Endometrial microvascular endothelial cells (primary cell): ENCODE measurements around the gene CS. TPM values are rescaled to one million over a fixed set of nuclear protein-coding genes. Genes with fewer than 3 reads are reported as not detected.
"Not testable (repeated sequence)": the region's sequence is repeated elsewhere in the genome, so short reads cannot be mapped to it uniquely, and the experiment has no call there.

Source experiments
- in situ Hi-C: cut with HindIII; loops from 2 replicates; pipeline ENCODE4 v1.10.0; 2017; ENCODE audit warnings: low sequenced_read_pairs, low pct_unique_long_range_greater_than_20kb; ENCODE audit errors: inconsistent ontology term
- total RNA-seq: library from RNA; depleted of rRNA; stranded (reverse); fragments of >200 nt; gene quantifications from one replicate; pipeline ENCODE4 v1.2.3, GENCODE V29; 2015; ENCODE audit errors: inconsistent ontology term

The CS gene
- 257 TPM for total RNA-seq

DNA sequence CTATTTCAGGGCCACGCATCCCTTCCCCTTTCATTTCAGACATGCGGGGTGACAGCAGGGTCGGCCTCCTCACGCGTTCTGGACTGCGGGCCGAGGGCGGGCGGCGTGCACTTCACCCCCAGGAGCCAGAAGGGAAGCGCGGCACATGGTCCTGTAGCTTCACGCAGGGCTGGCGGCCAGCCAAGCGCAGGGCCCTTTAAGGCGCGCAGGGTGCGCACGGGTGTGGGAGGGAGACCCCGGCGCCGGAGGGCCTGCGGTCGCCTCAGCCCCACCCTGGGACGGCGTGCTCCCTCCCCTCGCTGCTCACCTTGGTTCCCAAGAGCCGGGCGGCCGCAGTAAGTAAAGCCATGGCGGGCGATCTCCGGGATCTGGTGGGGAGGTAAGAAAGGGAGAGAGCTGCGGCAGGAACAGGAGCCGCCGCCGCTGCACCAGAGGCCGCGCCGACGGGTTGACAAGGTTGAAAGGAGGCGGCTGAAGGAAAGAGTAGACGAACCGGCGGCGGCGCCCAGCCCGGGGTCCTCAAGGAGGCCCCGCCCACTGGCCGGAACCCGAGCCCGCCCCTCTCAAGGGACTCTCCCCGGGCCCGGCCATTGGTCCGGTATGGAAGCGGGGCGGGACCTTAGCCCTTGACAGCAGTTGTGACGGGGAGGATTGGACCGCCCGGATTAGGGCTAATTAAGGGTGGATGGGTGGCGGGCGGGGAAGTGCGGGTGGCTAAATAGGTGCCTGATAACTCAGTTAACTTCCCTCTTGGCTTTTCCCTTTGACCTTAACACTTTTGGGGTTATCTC is at the start of gene CS:
CS (minus strand) TSS at position 478 of the 791 bp plus-strand sequence; CDS start at position 349, 129 bp downstream.
- in situ Hi-C loops = no loop called here

DNA sequence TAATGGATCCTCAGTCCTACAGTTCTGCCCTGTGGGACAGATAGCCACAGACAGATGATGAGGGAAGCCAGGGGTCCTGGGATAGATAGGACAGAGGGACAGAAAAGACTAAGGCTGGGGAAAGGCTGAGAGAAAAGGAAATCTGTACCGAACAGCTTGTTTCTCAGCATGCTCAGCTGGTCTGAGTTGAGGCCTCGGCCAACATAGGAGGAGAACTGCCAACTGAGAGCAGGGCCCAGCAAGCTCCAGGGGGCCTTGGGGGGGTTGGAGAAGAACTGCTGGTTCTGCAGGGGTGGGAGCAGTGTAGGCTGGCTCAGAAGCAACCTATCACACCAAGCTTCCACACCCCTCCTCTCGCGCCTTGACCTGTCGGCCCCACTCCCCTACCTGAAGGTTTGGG is 48.6 kb upstream of the CS start:
- in situ Hi-C loops = no loop called here

DNA sequence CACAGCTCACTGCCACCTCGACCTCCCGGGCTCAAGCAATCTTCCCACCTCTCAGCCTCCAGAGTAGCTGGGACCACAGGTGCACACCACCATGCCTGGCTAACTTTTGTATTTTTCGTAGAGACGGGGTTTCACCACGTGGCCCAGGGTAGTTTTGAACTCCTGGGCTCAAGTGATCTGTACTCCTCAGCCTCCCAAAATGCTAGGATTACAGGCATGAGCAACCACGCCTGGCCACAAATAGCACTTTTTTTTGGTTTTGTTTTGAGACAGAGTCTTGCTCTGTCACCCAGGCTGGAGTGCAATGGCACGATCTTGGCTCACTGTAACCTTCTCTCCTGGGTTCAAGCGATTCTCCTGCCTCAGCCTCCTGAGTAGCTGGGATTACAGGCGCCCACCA is 47.1 kb upstream of the CS start:
- in situ Hi-C loops = not testable (repeated sequence)

DNA sequence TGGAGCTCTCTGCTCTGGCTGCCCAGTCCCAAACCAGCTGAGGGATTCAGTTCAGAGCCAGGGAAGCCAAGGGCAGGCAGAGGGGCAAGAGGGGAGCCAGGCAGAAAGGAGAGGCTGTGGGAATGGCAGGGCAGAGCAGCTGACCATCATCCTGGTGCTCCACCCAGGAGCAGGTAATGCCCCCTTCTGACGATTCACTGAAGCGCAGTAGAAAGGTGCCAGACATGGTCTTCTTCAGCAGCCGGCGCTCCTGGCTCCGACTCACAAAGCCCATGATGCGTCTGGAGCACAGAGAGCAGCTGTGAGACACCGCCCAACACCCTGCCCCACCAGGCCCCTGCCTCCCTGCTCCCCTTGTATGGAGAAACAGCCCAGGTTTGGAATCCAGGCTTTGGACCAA is 46.5 kb upstream of the CS start:
- in situ Hi-C loops = no loop called here

DNA sequence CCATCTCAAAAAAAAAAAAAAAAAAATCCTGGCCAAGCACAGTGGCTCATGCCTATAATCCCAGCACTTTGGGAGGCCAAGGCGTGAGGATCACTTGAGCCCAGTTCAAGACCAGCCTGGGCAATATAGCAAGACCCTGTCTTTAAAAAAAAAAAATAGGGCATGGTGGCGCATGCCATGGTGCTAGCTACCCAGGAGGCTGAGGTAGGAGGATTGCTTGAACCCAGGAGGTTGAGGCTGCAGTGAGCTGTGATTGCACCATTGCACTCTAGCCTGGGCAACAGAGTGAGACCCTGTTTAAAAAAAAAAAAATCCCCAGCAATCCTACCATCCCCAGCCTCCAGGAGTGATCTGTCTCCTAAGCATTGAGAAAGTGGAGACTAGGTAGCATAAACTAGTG is 42.2 kb upstream of the CS start:
- in situ Hi-C loops = not testable (repeated sequence)

DNA sequence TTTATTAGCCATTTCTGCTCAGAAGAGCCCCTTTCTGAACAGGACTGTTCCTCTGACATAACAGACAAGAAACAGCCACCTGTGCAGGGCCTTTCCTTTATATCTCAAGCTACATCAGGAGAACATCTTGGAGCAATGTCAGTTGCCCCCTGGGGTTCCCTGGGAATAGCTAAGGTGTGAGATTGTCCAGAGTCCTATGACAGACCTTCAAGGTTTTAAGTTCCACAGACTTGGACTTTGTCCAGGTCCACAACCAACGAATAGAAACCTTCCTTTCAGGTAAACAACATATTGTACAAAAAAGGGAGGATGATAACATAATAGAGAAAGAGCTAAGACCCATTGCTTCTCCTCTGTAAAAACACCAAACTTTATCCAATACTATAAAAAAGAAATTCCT is 41.5 kb upstream of the CS start:
- in situ Hi-C loops = no loop called here

DNA sequence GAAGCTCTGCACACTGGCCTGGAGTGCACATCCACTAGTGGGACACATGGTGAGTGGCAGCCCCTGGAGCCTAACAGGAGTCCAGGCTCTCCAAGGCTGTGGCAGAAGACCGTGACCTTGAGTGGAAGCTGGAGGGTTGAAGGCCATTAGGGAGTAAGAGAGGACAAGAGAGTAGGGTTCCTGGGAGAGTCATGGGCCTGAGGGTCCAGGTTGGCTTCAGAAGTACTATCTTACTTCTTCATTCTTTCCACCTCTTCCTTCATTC is 39.0 kb upstream of the CS start:
- in situ Hi-C loops = no loop called here

DNA sequence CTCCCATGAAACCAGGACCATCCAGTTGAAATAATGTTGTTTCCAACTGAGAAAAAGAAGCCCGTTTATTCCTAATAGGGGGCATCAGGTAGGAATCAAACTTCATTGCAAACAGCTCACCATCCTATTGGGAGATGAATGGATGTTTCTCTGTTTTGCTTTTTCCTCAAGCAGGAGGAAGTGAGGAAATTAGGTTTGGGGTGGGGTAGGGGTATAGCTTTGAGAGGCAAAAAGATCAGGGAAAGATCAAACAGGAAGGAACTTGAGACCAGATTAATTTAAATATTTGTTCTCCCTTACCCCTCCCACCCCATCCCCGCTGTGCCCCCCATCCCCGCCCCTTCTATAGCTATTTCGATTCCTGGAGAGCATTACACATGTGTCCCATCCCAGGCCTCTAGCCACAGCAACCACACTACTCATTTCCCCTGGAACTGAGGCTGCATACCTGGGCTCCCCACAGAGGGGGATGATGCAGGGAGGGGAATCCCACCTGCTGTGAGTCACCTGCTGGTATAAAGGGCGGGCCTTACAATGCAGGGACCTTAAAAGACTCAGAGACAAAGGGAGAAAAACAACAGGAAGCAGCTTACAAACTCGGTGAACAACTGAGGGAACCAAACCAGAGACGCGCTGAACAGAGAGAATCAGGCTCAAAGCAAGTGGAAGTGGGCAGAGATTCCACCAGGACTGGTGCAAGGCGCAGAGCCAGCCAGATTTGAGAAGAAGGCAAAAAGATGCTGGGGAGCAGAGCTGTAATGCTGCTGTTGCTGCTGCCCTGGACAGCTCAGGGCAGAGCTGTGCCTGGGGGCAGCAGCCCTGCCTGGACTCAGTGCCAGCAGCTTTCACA is 38.4 kb upstream of the CS start, which contains the start of gene IL23A:
IL23A (plus strand) TSS at position 577 of the 850 bp plus-strand sequence; CDS start at position 738, 161 bp downstream.
- in situ Hi-C loops = no loop called here

DNA sequence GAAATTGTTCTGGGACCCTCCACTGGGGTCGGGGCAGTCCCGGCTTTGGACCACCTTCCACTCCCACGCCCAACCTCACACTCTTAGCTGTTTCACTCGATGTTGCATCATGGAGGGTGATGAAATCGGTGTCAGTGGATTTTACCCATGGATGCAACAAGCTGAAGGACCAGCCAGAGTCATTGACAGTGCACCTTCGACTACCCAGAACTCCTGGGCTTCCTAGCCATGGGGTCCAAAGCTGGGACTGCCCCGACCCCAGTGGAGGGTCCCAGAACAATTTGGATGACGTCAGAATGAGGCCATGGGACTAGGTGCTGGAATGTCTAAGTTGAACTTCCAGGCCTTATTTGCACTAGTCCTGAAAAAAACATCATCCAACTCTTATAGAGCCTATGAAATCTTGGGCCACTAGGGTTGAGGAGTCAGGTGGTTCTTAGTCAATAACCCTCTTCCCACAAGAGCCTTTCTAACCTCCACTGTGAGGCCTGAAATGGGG is 37.7 kb upstream of the CS start:
- in situ Hi-C loops = no loop called here

DNA sequence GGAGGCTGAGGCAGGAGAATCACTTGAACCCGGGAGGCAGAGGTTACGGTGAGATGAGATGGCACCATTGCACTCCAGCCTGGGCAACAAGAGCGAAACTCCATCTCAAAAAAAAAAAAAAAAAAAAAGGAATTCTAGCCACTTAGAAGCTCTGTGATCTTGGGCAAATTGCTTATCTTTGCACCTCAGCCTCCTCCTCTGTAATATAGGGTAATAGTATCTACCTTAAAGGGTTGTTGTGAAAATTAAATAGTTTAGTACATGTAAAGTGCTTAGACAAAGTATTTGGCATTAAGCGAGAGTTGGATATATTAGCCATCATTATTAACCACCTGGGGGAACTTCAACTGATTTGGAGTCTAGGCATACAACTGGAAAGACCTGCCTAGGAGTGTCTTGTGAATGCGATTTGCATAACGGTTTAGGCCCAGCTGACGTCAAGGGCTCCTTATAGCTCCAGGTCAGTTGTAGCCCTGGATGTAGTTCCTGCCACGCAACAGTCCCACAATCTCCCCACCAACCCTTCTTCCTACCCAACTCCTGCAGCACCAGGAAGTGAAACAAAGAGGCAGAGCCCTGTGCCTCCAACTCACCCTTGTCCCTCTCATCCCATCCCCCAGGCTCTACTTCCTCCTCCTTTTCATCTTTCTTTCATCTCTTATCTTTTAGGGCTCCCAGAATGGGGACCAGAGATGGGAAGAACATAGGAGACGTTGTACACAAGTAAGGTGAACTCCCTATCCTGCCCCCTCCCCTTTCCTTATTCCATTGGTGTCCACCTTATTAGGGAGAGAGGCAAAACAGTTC is 36.4 kb upstream of the CS start:
- in situ Hi-C loops = no loop called here

DNA sequence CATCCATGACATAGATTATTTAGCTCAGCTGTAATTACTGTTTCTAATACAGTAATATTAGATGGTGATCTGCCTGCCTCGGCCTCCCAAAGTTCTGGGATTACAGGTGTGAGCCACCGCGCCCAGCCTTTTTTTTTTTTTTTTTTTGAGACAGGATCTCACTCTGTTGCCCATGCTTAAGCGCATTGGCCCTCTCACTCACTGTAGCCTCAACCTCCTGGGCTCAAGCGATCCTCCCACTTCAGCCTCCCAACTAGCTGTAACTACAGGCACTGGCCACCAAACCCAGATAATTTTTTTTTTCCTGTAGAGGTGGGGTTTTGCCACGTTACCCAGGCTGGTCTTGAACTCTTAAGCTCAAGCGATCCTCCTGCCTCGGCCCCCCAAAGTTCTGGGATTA is 35.4 kb upstream of the CS start:
- in situ Hi-C loops = not testable (repeated sequence)

DNA sequence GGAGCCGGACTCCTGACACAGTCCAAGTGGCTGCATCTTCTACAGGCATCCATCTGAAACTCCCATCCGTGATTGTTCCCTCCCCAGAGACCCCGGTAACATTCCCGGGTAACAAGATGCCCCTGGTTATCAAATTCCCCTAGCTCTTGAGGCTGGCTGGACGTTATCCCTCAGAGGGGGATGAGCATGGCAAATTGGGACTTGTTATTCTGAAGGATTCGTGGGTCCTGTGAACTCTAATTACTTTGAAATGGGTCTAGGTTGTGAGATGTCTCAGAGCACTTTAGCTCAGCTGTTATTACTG is 34.3 kb upstream of the CS start:
- in situ Hi-C loops = no loop called here

DNA sequence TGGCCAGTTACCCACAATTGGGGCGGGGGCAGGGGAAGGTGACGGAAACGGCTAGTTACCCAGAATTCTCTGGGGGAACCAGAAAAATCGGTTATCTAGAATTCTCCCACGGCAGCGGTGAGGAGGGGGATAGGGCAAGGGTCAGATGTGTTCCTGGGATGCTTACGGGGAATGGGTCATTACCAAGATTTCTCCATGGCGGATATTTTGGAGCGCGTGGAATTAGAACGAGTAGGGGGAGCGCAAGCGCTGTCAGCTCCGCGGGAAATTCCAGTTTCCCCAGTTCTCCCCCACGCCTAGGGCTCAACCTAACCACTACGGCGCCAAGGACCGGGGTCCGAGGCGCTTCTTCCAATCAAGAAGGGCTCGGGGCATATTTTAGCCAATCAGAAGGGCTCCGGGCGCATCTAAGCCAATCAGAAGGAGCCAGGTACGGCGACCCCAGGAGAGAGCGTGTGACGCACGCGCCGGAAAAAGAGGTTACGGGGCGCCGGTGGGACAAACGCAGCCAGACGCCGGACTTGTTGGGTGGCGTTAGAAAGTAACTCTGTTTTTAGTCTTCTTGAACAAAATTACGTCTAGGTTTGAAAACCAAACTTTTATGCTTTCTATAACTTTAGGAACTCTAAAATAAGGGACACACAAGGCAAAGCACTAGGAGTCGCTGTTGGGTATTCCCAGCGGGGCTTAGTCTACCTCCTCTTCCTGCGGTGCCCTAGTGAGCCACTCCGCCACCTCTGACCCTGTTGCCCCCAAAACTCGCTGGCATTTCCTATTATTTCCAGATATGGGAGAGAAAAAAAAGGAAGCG is 33.8 kb upstream of the CS start, which contains the start of gene PAN2:
PAN2 (minus strand) TSS at position 322 of the 811 bp plus-strand sequence. CDS start 906 bp downstream, outside the sequence.
- in situ Hi-C loops = no loop called here

DNA sequence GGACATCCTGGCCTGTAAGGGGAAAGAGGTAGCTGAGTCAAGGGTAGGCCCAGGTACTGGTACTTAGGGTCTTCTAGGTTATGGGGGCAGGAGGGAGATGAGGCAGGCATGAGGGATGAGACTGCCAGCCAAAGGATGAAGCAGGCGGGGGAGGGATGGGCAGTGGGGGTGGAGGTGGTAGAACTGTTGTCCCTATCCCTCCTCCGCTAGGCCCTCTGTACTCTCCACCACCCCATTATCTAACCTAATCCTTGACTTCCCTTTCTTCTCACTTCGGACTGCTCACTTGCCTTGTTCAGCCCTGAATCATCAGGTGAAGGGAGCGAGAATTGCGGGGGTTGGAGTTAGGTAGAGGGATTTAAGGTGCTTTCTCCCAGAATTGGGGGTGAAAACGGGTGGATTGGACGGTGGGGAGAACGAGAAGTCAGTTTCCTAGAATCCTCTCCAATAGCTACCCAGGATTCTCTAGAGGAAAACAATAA is 33.1 kb upstream of the CS start:
- in situ Hi-C loops = no loop called here

DNA sequence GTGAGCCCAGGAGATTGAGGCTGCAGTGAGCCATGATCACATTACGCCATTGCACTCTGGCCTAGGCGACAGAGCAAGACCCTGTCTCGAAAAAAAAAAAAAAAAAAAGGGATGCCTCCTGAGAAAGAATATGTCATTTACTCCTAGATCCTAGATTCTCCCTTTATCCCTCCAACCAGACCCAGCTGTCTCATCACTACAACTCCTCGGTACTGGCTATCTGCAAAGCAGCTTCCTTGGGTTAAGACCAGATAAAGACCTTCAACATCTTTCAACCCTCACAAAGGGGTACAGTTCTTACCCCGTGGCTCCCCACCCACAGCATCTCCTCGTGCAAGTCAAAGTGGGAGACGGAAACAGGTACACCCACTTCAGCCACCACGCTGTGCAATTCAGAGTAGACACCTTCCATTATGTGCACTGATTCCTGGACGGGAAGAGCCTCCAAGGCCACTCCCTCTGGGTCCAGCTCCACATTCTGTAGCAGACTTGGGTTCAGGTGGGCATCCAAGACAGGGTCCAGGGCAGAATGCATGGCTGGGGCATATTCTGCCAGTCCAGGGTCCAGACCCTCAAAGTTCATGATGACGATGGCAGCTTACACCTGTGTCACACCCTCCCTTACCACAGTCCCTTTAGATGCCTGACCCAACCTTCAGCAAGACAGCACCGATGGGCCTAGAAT is 32.5 kb upstream of the CS start:
- in situ Hi-C loops = no loop called here

DNA sequence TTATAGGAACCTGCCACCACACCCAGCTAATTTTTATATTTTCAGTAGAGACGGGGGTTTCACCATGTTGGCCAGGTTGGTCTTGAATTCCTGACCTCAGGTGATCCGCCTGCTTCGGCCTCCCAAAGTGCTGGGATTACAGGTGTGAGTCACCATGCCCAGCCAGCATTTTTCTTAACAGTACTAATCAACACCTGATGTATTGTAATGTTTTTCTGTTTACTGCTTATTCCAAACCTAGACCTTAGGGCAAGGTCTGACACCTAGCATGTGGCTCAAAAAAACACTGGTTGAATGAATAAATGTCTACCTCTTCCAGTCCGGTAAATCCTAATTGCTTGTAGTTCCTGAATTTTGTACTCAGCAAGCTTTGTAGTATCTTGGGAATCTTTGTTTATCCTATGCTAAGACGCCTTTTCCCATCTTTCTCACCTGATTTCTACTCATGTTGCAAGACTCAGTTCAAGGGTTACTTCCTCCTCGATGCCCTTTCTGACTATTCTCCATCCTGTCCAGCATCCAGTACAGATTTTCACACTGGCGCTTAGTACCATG is 30.9 kb upstream of the CS start:
- in situ Hi-C loops = no loop called here

DNA sequence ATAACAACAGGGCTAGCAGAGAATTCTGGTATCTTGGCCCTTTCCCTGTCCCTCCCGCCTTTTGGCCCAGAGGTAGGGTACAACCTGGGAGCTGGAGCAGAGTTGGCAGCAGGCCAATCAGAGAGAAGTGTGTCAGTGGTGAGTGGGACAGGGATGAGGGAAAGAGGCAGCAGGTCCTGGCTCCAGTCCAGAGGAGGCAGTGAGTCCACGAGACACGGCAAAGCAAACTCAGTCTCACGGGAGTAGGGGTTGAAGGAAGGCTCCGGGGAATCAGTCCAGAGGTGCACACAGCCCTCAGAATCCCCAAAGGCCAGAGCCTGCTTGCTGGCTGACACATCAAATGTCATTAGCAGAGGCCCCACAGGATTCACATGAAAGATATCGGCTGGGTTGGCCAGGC is 26.4 kb upstream of the CS start:
- in situ Hi-C loops = no loop called here

DNA sequence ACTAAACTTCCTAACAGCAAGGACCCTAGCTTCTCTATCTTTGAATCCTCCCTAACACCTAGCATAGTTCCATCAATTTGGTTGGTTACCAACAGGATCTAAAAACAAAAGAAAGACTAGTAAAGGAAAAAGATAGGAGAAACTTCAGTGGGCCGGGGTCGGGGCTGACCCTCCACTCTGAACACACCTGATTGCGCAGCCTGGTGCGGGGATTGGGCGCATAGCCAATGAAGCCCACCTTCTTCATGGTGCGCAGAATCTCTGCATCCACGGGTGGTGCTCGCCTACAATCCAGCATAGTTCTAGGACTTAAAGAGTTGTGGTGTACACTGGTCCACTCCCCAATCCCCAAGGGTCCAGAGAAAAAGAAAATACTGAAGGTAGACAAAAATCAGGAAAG is 26.0 kb upstream of the CS start:
- in situ Hi-C loops = no loop called here
